HL-60 (cell line): Measurements from ENCODE around the gene GADD45GIP1.

Experiments
- CTCF ChIP-seq: IDR thresholded peaks from one replicate; pipeline ENCODE4 v1.5.1; 2011; ENCODE audit warnings: low read length, control low read depth, inconsistent platforms; ENCODE audit not compliant: insufficient read depth
- POLR2AphosphoS5 ChIP-seq: IDR thresholded peaks from 2 replicates; pipeline ENCODE4 v1.6.1; 2012; ENCODE audit warnings: low read depth
- SPI1 ChIP-seq: IDR thresholded peaks from 2 replicates; pipeline ENCODE4 v1.6.1; 2012; ENCODE audit warnings: low read depth, mild to moderate bottlenecking, borderline replicate concordance
- TF ChIP-seq, protein P1 (sequence below): IDR thresholded peaks from 2 replicates; pipeline ENCODE4 v1.6.1; 2012; ENCODE audit warnings: low read depth; ENCODE audit not compliant: insufficient replicate concordance

- TF ChIP-seq CTCF (no peak), POLR2AphosphoS5 (no peak), SPI1 (no peak)
- TF ChIP-seq, protein P1, sequence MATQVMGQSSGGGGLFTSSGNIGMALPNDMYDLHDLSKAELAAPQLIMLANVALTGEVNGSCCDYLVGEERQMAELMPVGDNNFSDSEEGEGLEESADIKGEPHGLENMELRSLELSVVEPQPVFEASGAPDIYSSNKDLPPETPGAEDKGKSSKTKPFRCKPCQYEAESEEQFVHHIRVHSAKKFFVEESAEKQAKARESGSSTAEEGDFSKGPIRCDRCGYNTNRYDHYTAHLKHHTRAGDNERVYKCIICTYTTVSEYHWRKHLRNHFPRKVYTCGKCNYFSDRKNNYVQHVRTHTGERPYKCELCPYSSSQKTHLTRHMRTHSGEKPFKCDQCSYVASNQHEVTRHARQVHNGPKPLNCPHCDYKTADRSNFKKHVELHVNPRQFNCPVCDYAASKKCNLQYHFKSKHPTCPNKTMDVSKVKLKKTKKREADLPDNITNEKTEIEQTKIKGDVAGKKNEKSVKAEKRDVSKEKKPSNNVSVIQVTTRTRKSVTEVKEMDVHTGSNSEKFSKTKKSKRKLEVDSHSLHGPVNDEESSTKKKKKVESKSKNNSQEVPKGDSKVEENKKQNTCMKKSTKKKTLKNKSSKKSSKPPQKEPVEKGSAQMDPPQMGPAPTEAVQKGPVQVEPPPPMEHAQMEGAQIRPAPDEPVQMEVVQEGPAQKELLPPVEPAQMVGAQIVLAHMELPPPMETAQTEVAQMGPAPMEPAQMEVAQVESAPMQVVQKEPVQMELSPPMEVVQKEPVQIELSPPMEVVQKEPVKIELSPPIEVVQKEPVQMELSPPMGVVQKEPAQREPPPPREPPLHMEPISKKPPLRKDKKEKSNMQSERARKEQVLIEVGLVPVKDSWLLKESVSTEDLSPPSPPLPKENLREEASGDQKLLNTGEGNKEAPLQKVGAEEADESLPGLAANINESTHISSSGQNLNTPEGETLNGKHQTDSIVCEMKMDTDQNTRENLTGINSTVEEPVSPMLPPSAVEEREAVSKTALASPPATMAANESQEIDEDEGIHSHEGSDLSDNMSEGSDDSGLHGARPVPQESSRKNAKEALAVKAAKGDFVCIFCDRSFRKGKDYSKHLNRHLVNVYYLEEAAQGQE = no peak
These were observed 38.8 kb upstream of the GADD45GIP1 start for GRCh38 chr19:12995596-12996405.
